DND-41 (cell line): ENCODE results near the gene METTL26.

Experiments
- ATAC-seq: fragments of 200-7000 bp; cut with Tn5 transposase; 3 replicates; pipeline ENCODE4 v1.9.1; 2021; ENCODE audit warnings: low read depth; ENCODE audit not compliant: insufficient read depth
- DNase-seq: peaks from one replicate; pipeline ENCODE4 v3.0.0-alpha.2; 2020
- H2AFZ ChIP-seq: 2 replicates; pipeline ENCODE4 v1.6.0; 2012; ENCODE audit warnings: low read depth, low read length
- H3K27ac ChIP-seq: 2 replicates; pipeline ENCODE4 v1.5.1; 2012; ENCODE audit warnings: low read length, inconsistent platforms
- H3K27me3 ChIP-seq: fragments of 200-600 bp; sonication (generic); 2 replicates; pipeline ENCODE4 v1.6.0; 2012; ENCODE audit warnings: low read length, mild to moderate bottlenecking, inconsistent platforms; ENCODE audit not compliant: insufficient read depth, poor library complexity
- H3K36me3 ChIP-seq: 2 replicates; pipeline ENCODE4 v1.5.1; 2012; ENCODE audit warnings: low read length, inconsistent platforms; ENCODE audit not compliant: insufficient read depth
- H3K4me1 ChIP-seq: 2 replicates; pipeline ENCODE4 v1.5.1; 2012; ENCODE audit warnings: mild to moderate bottlenecking, low read length; ENCODE audit not compliant: insufficient read depth
- H3K4me2 ChIP-seq: 2 replicates; pipeline ENCODE4 v1.6.0; 2012; ENCODE audit warnings: mild to moderate bottlenecking, moderate library complexity, low read length, inconsistent platforms; ENCODE audit not compliant: insufficient read depth
- H3K4me3 ChIP-seq, 2 experiments: fragments of 200-600 bp in 1 of 2; shearing (Covaris generic) in 1 of 2; 2 replicates each; pipeline ENCODE4 v1.5.1; 2012 to 2016; ENCODE audit warnings: inconsistent platforms in 2 of 2, low read length in 2 of 2, mild to moderate bottlenecking in 2 of 2, low read depth in 1 of 2, moderate library complexity in 1 of 2
- H3K79me2 ChIP-seq: 2 replicates; pipeline ENCODE4 v1.6.0; 2012; ENCODE audit warnings: low read length, inconsistent platforms; ENCODE audit not compliant: insufficient read depth
- H3K9ac ChIP-seq: 2 replicates; pipeline ENCODE4 v1.6.0; 2012; ENCODE audit warnings: low read depth, mild to moderate bottlenecking, inconsistent platforms, low read length, moderate library complexity
- H3K9me3 ChIP-seq: 2 replicates; pipeline ENCODE4 v1.5.1; 2012; ENCODE audit warnings: low read length, moderate library complexity, mild to moderate bottlenecking, inconsistent platforms; ENCODE audit not compliant: insufficient read depth, severe bottlenecking
- H4K20me1 ChIP-seq: 2 replicates; pipeline ENCODE4 v1.6.0; 2012; ENCODE audit warnings: low read length; ENCODE audit not compliant: insufficient read depth
- CTCF ChIP-seq: IDR thresholded peaks from 2 replicates; pipeline ENCODE4 v1.5.1; 2012; ENCODE audit warnings: borderline replicate concordance, low read length, moderate library complexity, mild to moderate bottlenecking; ENCODE audit not compliant: poor library complexity, severe bottlenecking; ENCODE audit errors: extremely low read depth
- EZH2 ChIP-seq: IDR thresholded peaks from 3 replicates; pipeline ENCODE4 v1.6.1; 2012; ENCODE audit warnings: borderline replicate concordance, low read depth, mild to moderate bottlenecking, moderate library complexity, low read length, inconsistent platforms; ENCODE audit not compliant: severe bottlenecking

The METTL26 gene

GRCh38 chr16:644556-644955 lies 8.5 kb upstream of the METTL26 start:
- no peak for TF ChIP-seq EZH2
- TF ChIP-seq CTCF: no peak
- Histone ChIP-seq H4K20me1 (0 out of 2 replicates have a peak, but pooled peaks cover 3% of the 10 kb centered on the region), H3K9me3 (no peaks in the 10 kb centered on the region), H3K9ac (no peak overlapping the region), H3K36me3 (no peaks in the 10 kb centered on the region), H3K4me2 (no peak overlapping the region), H3K27me3 (no peaks in the 10 kb centered on the region), H3K79me2 (peaks cover 24% of the 10 kb centered on the region), H3K27ac (no peak overlapping the region), H3K4me3 (no peak overlapping the region), H2AFZ (no peak overlapping the region), H3K4me1 (peaks cover 37% of the 10 kb centered on the region)
- no peak for DNase-seq
- no peak for ATAC-seq

- Histone ChIP-seq H3K79me2 (peaks cover 12% of the 10 kb centered on the region), H2AFZ (no peak overlapping the region), H3K9ac (peak overlapping the region; percentile 57), H3K4me2 (peak overlapping the region; percentile 80), H3K9me3 (no peaks in the 10 kb centered on the region), H3K36me3 (no peaks in the 10 kb centered on the region), H3K4me3 (peak overlapping the region in 1 of 2 experiments; percentile 63; a peak in 3 of 4 replicates), H3K27ac (no peak overlapping the region), H4K20me1 (0 out of 2 replicates have a peak, but pooled peaks cover 3% of the 10 kb centered on the region), H3K4me1 (peaks cover 30% of the 10 kb centered on the region), H3K27me3 (no peaks in the 10 kb centered on the region)
- ATAC-seq (no peak), DNase-seq (no peak)
- TF ChIP-seq EZH2 (no peak), CTCF (no peak)
Observed at GRCh38 chr16:643050-643368, 6.9 kb upstream of the METTL26 start.

- H3K27ac ChIP-seq: no peak overlapping the region
- H4K20me1 ChIP-seq: 0 out of 2 replicates have a peak, but pooled peaks cover under 1% of the 10 kb centered on the region
- H2AFZ ChIP-seq: peak overlapping the region; percentile 49; the same call in 1 of the 2 replicates
- H3K27me3 ChIP-seq: no peaks in the 10 kb centered on the region
- TF ChIP-seq CTCF: no peak
- TF ChIP-seq EZH2: no peak
- H3K4me1 ChIP-seq: peaks cover 28% of the 10 kb centered on the region
- H3K36me3 ChIP-seq: no peaks in the 10 kb centered on the region
- 0 out of 3 replicates have a peak, but pooled peaks have one; percentile 1 for ATAC-seq
- no peaks in the 10 kb centered on the region for H3K9me3 ChIP-seq
- no peak for DNase-seq
- peaks cover 6% of the 10 kb centered on the region; the same call in 1 of the 2 replicates for H3K79me2 ChIP-seq
- H3K9ac ChIP-seq: peak overlapping the region; percentile 57
- H3K4me2 ChIP-seq: peak overlapping the region; percentile 80
- H3K4me3 ChIP-seq: peak overlapping the region; percentile 12 to 63; a peak in 3 of 4 replicates
Observed at GRCh38 chr16:642189-643049, 6.3 kb upstream of the METTL26 start.
